NCI-H187 (cell line): ENCODE results near the gene TMEM260.

Experiments
- DNase-seq, 2 experiments: peaks; one replicate each; lab custom pipeline; 2025; lab: John Stamatoyannopoulos, UW

The TMEM260 gene

GRCh38 chr14:56579345-56580220 is at the start of gene TMEM260:
TSS of gene TMEM260 (plus strand) at chr14:56579798. CDS start at chr14:56579915, 117 bp downstream.
- DNase-seq = peak; percentile 81 to 95

DNA sequence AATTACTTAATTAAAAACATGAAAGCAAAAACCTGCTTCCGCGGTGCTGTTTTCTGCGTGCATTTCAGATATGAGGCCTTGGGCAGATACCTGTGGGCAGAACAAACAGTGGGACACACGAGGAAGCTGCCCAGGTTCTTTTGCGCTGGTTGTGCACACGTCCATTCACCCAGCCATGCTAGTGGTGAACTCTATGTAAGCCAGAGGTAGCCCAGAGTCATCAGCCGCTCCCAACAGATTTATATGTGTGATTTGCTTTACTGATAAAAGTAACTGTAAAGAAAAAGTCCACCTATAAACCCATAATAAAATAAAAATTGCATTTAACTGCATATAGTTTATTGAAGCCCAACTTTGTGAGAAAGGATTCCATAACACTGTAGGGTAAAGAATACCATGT is 47.1 kb upstream of the TMEM260 start:
- no peak for DNase-seq

GRCh38 chr14:56534656-56535055 is 44.9 kb upstream of the TMEM260 start:
- no peak for DNase-seq

- DNase-seq = no peak
These were observed 39.7 kb upstream of the TMEM260 start for GRCh38 chr14:56539862-56540261.

- no peak for DNase-seq
These were observed 36.2 kb upstream of the TMEM260 start for GRCh38 chr14:56543436-56543835.

DNA sequence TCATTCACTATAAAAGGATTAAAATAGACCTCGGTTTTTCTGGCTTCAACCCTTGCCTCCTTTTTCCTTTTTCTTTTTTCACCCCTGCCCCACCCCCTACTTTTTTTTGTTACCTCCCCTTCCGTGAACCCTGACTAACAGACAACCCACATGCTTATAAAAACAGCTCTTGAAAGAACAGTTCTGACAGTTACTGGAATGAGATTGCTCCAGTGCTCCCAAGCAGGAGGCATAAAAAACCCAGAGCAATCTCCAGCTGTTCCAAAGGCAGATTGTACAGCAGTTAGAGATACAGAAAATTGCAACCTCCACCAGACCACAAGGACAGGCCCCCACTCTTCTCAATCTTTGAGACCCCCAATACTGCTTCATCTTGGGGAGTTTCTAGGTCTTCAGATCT is 29.9 kb upstream of the TMEM260 start:
- no peak for DNase-seq

DNA sequence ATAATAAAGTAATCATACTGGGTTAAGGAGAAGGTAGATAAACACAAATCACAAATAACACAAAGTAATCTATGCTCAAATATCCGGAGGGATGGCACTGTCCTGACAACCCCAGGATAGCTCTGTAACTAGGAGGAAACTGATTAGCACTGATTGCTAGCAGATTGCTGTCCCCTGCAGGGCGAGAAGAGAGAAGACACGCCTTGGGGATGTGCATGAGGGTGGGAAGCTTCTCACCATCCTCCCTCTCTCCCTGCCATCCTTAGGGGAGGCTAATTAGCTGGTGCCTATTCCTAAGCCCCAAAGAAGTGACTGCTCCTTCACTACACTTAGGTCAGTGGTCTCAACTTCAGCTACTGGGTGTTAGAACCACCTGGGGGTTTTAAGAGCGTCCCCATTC is 27.0 kb upstream of the TMEM260 start:
- DNase-seq = no peak

- no peak for DNase-seq
These were observed 25.3 kb upstream of the TMEM260 start for GRCh38 chr14:56554301-56554700.

DNA sequence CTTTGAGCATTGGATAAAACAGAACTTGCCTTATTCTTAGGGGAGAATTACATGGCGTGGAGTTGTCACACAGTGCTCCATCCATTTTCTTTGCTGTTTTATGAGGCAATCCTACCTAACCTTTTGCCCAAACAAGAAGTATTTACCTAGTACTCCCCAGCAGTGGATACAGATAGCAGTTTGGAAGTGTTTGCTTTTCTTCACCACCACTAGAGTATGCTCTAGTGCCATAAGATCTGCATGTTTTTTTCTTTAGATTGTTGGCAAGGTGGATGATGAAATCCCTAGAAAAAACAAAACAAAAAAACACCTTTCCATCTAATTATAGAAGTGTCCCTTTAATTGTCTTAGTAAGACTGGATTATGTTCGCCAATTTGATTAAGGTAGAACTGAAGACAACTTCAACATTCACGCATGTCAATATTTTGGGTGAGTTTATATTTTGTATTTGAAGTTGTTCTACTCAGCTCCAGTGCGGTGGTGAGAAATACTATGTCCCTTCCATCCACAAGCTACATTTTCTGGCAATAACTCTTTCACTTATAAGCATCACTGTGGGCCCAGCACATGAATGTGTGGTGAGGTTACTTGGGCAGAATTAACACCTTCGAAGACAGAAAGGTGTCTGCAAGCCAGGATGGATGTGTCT is 23.6 kb upstream of the TMEM260 start:
- no peak for DNase-seq

- DNase-seq = no peak
These were observed 20.4 kb upstream of the TMEM260 start for GRCh38 chr14:56559182-56559581.

- no peak for DNase-seq
These were observed 18.0 kb upstream of the TMEM260 start for GRCh38 chr14:56561606-56562005.

GRCh38 chr14:56562883-56563282 is 16.7 kb upstream of the TMEM260 start:
- no peak for DNase-seq

DNA sequence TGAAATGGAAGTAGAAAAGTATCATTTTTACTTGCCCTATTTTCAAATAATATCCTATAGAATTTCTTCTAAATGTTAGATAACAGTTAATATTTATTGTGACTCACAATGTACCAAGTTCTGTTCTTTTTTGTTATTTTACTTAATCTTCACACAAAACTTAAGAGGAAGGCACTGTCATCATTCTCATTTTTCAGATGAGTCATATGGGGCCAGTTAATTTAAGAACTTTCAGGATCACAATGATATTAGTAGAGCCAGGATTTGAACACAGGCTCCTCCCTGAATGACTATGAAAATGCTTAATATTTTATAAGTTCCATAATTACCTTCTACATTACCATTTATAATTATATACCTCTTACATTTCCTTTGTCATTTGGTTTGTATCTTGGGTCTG is 10.4 kb upstream of the TMEM260 start:
- no peak for DNase-seq

GRCh38 chr14:56570295-56570694 is 9.3 kb upstream of the TMEM260 start:
- DNase-seq = no peak

DNA sequence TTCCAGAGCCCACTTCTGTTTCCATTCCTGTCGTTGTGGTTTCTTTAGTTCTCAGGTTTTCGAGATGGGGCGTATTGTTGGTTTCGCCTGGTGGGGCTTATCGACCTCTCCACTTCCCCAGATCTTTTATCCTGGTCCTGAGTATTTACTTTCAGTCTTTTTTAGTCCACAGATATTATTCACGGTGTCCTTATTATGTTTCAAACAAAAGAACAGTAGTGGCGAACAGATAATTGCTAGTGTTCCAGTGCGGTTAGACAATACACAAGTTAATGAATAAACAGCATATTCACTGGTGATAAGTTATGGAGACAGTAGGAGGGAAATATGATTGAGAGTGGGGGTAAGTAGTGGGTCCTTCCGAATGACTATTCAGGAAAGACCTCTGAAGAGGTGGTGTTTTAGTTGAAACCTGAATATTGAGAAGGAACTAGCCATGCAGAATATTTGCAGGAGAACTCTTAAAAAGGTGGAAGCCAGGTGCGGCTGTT is 668 bp downstream of the TMEM260 start:
- peak; percentile 27 to 63 for DNase-seq

DNA sequence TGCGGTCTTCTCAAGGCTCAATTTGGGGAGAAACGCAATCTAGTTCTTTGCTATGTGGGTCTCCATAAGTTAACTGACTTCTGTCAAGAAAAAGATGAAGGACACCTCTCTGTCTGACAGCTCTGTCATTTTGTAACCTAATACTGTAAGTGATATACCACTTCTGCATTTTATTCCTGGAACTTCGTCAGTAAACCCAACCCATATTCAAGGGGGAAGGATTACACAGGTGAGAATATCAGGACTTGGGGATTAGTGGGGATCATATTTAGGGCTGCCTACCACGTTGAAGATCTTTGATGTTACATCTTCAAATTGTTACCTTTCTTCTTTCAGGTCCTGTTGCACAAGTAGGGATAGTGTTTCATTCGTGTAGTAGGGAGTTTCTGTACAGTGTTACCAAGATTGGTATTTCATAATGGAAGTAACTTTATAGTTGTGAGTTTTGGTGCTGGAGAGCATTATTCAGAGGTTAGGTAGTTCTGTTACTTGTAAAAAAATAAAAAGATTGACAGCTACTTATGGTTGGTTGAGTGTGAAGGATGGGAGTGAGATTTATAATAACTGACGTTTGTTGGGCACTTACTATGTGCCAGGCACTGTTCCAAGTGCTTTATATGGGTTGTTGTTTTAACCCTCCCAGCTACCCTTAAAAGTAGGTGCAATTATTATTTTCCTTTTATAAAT is 1.6 kb downstream of the TMEM260 start:
- DNase-seq = no peak

DNA sequence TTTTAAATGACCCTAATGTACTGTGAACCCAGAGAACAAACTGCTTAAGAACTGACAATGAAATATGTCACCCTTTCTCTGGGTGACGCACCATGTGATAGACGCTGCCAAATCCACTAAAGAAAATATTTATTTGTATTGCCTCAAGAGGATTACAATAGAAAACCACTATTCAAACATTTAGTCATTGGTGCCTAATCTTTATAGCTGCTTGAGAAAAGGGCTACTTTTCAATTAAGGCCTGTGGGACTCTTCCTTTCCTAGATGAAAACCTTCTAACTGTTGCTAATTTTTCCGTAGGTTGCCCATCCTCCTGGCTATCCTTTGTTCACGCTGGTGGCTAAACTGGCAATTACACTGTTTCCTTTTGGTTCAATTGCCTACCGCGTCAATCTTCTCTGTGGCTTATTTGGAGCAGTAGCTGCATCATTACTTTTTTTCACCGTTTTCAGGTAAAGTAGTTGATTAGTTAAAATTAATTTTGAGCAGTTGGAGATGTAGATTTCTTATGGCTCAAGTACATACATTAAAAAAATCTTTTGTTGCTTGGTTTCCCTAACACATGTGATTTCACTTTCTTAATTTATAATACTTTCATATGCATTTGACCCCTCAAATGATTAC is 6.0 kb downstream of the TMEM260 start:
- DNase-seq = no peak

- no peak for DNase-seq
These were observed 8.1 kb downstream of the TMEM260 start for GRCh38 chr14:56587701-56588100.

DNA sequence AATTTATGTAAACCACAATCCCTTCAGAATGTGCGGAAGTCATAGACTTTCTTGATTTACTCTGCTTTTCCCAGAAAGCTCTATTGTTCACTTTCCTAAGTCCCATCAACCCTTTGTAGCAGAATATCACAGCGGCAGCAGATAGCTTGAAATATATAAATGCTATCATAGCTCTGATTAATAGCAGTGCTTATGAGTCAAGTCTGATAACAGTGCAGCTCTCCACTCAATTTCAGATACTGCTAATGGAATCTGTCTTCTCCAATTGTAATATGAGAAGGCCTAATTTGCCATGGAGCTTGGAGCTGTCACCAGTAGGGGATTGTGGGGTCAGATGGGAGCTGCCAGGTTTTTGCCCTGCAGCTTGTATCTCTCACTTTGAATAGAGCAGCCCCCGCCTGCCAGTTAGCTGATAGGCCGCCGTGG is 10.9 kb downstream of the TMEM260 start:
- no peak for DNase-seq

- no peak for DNase-seq
These were observed 13.3 kb downstream of the TMEM260 start for GRCh38 chr14:56592746-56593544.

DNA sequence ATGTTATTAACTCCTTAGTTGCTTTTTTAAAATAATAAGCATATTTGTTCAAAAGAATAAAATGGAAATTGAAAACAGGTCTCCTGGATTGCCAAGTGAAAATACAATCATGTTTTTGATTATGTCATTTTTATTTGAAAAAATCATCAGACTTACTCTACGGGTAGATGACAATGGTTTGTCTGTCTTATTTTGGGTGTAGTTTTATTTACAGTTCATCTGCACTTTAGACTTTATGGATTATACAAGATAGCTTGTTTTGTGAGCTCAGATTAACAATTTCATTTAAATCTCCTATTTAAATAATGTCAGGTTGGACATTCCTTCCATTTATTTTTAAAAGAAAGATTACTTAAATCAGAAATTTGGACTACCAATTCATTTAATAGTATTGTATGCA is 14.8 kb downstream of the TMEM260 start:
- DNase-seq = no peak
